HG03378 (cell line): Measurements from ENCODE around the gene PXN.

Experiments used
- ATAC-seq: cut with Tn5 transposase; IDR thresholded peaks from one replicate; pipeline ENCODE4 v1.9.1; 2021; ENCODE audit warnings: mild to moderate bottlenecking, moderate library complexity; ENCODE audit not compliant: unreplicated experiment

Gene PXN

GRCh38 chr12:120181991-120182631, 83.4 kb downstream of the PXN start:
- no peak for ATAC-seq

- no peak for ATAC-seq
Measured at GRCh38 chr12:120180975-120181374, 84.6 kb downstream of the PXN start.

GRCh38 chr12:120175537-120175936, 90.0 kb downstream of the PXN start:
- ATAC-seq = no peak

GRCh38 chr12:120175062-120175461, 90.5 kb downstream of the PXN start:
- ATAC-seq = no peak

DNA sequence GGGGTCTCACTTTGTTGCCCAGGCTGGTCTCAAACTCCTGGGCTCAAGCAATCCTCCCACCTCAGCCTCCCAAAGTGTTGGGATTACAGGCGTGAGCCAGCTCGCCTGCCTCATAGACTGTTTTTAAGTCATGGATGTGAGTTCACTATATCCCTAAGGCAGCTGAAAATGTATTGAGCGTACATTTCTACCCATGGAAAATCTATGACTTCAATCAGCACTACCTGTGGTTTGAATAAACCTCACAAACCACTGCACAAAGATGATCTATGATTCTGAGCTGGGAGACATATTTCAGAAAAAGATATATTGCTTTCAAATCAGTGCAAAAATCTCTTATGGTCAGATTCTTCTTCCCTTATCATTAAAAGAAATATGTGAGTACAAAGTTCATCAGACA, 93.5 kb downstream of the PXN start:
- ATAC-seq = no peak

GRCh38 chr12:120170631-120171030, 94.9 kb downstream of the PXN start:
- no peak for ATAC-seq

GRCh38 chr12:120169946-120170345, 95.6 kb downstream of the PXN start:
- ATAC-seq = no peak

GRCh38 chr12:120168337-120168736, 97.2 kb downstream of the PXN start:
- no peak for ATAC-seq

- ATAC-seq = no peak
Measured at GRCh38 chr12:120167529-120168095, 97.9 kb downstream of the PXN start.

- ATAC-seq = no peak
Measured at GRCh38 chr12:120164293-120164692, 101.2 kb downstream of the PXN start.

GRCh38 chr12:120162763-120163162, 102.8 kb downstream of the PXN start:
- no peak for ATAC-seq

GRCh38 chr12:120161852-120162251, 103.7 kb downstream of the PXN start:
- no peak for ATAC-seq
